GM19351 (cell line): ENCODE data around the gene GAS2.

Source experiments
- ATAC-seq: cut with Tn5 transposase; IDR thresholded peaks from one replicate; pipeline ENCODE4 v1.9.1; 2021; ENCODE audit warnings: mild to moderate bottlenecking, moderate library complexity; ENCODE audit not compliant: unreplicated experiment

Gene GAS2

DNA sequence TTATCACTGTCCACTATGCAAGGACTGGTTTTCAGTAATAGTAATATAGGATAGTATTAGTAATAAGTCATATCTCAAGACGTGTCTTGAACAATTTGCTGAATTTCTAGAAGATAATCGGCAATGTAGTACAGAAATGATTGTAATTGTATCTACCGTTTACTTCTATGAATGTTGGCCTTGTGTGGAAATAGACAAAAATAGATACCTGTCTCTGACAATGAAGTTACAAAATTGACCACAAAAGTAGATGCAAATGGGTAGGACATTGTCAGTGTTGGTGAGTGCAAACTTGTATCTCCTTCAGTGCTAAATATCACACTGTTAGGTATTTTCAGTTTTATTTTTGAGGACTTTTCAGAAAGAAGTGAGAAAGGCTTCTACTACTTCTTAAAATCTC, 120.1 kb downstream of the GAS2 start:
- peak; percentile 91 for ATAC-seq

DNA sequence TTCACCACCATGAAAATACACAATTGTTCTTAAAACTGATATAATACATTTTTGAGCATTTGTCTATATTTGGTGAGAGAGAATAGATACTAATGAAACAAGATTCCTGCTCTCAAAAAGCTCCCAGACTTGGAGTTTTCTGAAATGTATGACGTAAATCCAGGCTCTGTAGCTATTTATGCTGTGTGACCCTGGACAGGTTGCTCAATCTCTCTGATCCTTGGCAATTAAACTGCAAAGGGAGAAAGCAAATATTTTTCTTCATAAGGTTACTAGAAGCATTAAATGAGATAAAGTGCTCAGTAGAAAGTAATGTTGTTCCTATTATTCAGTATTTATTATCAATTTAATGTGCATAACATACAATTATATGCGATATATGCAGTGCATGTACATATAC, 120.6 kb downstream of the GAS2 start:
- ATAC-seq: no peak

DNA sequence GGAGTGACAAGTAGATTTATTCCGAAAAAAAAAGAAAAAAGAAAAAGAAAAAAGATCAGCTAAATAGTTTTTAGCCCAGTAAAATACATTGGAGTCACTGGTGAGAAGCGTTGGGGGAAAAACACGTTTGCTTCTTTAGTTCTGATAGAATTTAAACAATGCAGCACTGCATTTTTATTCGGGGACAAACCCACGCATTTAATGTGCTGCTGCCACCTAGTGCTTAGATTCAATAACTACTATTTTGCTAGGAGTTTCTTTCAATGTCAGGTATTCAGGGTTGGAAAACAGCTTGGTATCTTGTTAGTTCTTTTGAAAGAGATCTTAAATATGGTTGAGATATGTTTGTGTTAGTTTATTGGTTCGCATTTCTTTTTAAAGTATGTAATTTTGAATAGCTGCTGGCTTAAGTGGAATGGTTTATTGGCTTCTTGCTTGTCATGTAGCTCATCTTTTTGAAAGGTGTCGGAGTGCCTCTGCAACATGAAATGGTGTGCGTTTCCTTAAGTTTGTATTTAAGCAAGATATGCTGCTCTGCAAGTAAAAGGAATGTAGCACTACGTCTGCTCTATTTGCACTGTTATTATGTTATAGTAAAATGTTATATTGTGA, 121.2 kb downstream of the GAS2 start:
- ATAC-seq: peak; percentile 33

DNA sequence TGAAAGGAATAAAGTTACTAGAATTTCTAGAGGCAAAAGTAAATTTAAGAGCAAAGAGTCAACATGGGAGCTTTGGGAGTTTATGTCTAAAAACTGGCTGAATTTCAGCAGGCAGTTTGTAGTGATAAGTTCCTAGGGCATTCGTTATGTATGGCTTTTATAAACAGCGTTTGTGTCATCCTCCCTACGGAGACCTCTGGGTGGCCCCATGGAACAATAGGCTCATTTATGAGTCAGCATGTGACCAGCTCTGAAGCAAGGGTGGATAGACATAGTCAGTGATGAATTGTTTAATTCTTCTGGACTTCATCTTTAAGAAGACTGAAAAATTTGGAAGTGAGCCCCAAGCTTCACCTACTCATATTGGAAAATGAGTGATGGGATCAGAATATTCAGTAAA, 126.1 kb downstream of the GAS2 start:
- peak; percentile 75 for ATAC-seq

DNA sequence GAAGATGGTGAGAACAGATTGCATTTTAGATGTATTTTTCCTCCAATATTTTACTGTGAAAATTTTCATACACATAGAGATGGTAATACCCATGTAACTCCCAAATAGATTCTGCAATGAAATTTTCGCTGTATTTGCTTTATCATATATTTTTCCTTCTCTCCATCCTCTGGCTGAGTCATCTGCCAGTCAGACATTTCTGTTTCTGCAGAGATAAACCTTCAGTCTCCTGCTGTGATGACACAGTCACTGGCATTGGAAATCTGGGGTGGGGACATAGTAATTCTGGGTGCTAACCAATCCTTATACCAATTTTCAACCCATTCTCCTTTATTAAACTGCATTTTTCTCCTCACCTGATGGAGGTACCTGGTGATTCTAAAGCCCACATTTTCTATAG, 129.5 kb downstream of the GAS2 start:
- ATAC-seq: no peak

DNA sequence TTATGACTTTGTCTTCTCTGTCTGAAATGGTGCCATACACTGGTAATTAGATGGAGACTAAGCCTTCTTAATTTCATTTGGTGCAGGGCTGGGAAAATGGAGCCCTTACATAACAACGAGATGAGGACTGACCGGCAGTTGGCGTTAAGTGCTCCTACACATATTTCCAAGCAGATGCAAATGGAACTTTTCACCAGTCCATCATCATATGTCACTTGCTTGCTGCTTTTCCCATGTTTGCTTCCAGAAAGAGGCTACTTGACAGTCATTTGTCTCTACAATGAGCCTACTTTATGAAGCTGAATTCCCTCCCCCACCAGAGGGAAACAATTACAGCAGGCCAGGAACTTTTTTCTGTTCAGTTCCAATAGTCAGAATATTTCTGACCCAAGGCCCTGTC, 130.6 kb downstream of the GAS2 start:
- no peak for ATAC-seq

DNA sequence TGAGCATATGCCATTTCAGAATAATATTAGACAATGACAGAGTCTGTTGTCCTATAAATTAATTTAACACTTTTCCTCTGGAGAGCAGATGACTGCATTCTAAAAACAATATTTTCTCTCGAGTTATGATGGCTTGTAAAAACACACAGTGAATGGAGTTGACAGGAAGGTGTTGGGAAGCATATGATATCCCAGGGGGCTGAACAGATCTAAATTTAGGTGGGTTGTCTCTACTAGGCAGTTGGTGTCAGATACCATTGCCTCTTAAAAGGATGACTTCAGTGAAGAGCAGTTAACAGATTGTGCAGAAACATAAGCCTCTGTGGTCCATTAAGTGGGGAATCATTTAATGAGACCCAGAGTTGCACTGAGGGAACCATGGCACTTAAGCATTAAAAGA, 132.5 kb downstream of the GAS2 start:
- ATAC-seq: no peak

DNA sequence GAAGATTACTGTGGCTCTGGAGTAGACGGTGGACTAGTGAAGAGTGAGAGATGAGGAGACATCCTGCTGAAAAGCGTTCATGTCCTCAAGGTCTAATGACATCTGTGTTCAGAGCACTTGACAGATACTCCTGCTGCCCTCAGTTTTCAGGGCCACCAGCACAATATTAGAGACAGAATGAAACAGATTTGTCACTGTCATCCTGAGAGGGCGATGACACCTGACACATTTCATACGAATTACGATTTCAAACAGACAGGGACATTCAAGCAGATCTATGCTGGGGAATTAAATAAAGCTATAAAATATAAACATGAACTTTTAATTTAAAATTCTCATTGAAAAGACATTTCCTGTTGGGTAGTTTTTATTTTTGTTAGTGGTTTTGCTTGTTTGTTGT, 134.1 kb downstream of the GAS2 start:
- ATAC-seq: no peak

DNA sequence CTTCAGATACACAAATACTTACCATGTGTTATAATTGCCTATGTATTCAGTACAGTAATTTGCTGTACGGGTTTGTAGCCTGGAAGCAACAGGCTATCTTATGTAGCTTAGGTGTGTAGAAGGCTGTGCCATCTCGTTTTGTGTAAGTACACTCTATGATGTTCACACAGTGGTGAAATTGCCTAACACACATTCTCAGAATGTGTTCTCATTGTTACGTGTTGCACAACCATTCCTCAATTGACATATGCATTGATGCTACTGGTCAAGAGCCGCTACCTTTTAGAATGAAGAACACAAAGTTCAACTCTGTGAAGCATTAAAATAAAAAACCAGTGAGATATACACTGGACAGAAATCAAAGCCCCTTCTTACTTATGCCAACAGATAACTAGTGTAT, 136.4 kb downstream of the GAS2 start:
- ATAC-seq: no peak

DNA sequence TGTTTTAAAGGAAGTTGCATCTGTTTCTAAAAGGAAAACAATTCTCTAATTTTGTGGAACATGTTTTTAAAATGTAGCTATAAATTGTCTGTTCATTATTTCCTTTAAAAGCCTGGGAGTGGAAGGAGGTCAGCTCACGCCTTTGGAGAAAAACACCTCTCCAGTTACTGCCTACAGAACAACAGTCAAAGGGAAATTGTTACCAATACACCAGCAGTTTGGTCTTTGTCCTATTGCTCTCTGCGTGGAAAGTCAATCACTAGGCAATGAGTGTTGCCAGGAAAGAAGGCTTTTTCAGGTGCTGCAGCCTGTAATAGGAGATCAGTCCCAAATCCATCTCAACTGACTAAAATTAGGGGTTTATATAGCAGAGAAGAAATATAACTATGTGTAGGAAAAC, 141.0 kb downstream of the GAS2 start:
- ATAC-seq: no peak

DNA sequence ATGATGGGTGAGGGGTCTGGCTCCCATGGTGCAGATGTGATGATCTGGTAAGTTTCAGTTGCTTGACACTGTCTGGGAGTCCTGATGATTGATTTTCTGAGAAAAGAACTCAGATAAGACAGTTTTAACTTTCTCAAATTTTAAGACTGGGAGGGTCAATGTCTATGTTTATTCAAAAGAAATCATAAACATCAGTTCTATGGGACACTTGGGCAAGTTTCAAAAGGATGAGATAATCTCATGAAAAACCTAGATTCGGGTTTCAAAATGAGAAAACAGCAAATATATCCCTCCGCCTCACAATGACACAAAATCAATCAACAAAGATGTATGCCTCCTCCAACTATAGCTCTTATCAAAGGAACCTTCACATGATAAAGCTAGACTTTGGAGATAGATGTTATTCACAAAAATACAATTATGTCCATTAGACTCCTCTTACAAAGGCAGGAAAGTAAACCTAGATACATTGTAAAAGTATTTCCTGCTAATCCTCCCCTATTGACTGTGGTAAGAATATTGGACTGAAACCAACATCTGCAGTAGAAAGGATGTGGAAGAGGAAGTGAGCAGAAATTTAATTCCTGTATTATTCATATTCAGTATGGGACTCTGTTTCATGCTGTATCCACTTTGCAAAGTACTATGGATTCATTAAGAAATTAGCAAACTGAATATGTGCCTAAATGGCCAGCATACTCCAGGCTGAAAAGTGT, 141.6 kb downstream of the GAS2 start:
- peak; percentile 95 for ATAC-seq

DNA sequence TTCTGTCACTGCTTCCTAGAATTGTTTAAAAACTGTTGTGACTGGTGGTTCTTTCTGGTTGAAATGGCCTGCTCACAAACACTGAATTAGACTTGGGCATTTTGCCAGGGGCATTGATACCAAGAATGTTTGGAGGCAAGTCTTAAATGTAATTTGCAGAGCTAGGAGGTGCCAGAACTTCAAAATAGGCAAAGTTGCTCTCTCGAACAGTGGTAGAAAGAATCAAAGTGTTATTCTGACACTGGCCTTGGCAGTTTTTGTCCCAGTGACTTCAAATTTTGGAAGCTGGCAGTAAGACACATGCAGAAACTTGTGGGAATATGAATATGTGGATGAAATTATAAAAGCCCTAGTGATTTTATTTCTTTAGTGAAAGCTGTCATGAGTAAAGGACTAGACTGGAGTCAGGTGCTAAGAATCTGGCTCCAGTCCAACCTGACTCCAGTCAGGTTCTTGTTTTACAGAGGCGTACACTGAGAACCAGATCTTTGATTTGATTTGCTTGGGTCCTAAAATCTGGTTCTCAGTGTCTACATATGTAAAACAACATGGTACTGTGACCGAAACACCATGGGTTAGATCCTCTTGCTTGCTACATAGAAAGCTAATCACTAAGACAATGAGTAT, 142.3 kb downstream of the GAS2 start:
- peak; percentile 27 for ATAC-seq

DNA sequence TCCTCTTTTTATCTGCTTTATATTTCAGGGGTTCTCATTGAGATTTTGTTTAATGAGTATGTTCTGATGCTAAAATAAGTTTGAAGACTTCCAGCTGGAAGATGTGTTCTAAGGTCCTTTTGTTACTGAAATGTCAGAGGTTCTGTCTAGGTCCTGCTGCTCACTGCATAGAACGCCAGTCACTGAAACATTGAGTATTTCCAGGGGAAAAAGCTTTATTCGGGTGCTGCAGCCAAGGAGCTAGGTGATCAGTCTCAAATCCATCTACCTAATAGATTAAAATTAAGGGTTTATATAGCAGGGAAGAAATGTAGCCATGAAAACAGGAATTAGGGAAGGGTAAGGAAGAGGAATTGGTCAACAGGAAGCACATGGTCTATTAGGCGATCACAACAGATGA, 143.5 kb downstream of the GAS2 start:
- no peak for ATAC-seq

DNA sequence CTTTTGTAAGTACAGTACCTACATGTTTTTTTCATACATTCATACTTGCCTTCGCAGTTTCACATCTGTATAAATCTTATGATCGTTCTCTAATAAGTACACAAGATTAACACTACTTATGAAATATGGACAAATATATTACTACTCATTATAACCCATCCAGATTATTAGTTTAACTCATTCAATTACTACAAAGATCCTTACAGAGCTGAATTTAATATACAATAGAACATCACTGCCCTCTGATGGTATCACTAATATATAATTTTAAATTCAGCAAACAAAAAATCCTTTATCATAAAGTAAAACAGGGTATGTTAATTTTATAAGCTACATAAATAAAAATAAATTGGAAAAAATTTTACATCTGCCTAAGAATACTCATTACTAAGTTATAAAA, 155.8 kb downstream of the GAS2 start:
- no peak for ATAC-seq

DNA sequence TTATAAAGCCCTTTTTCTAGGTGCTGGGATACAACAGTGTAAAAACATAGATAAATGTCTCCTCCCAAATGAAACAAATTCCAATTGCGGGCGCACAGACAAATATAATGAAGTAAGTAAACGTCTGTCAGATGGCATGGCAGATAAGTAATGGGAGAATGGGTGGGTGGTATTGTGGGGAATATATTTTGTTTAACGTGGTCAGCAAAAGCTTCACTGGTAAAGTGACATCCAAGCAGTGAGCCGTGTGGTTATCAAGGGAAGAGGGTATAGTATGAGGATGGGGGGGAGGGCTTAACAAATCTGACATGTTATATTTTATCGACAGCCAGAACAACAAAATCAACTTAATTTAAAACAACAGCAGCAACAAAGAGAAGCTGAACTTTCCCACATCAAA, 162.0 kb downstream of the GAS2 start:
- no peak for ATAC-seq

DNA sequence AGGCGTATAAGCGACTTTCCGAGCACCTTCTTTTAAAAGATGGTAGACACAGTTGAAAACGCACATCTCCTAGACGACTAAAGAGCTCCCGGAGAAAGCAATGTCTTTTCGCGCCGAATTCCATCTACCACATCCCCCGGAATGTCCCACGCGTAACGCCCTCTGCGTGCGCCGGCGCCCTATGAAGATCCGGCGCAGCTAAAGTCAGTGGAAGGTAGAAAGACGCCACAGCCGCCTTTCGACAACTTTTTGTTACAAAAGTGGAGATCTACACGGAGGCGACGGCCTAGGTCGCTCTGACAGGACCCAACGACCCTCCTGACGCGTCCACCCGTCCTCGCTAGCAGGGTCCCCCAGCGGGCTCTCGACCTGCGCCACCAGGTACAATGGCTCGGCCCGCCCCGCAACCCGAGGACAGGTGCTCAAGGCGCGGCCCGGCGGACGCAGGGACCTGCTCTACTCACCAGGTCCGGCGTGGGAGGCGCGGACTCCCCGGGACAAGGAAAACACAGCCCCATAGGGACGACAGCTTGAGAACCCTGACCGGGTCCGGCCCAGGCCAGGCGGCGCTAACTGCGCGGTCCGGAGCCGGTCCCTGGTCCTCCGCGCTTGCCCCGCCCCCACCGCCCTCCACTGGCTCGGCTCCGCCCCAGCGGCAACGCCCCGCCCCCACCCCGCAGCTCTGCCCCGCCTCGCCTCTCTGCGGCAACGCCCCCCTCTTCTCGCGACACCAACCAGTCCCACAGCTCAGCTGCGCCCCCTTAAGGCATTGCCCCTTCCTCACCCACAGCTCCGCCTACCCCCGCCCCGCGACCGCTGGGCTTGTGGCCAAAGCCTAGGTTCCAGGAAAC, 163.0 kb downstream of the GAS2 start, which contains the start of gene SVIP:
SVIP (minus strand) TSS at position 571 of the 851 bp plus-strand sequence; CDS start at position 518, 53 bp downstream.
- ATAC-seq: peak; percentile 86

DNA sequence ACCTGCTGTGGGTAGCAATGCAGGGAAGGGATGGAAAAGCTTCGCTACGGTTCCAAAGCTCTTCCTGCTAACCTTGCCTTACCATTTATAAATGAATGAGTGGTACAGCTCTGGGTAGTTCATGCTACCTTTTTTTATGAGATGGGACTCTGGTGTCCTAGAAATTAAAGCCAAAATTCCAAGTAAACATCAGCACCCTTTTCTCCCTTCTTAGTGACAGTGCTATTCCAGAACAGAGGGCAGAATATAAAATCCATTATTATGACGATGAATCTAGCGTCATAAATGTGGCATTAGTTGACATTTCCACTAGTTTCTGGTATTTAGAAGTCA, 163.6 kb downstream of the GAS2 start:
- no peak for ATAC-seq

DNA sequence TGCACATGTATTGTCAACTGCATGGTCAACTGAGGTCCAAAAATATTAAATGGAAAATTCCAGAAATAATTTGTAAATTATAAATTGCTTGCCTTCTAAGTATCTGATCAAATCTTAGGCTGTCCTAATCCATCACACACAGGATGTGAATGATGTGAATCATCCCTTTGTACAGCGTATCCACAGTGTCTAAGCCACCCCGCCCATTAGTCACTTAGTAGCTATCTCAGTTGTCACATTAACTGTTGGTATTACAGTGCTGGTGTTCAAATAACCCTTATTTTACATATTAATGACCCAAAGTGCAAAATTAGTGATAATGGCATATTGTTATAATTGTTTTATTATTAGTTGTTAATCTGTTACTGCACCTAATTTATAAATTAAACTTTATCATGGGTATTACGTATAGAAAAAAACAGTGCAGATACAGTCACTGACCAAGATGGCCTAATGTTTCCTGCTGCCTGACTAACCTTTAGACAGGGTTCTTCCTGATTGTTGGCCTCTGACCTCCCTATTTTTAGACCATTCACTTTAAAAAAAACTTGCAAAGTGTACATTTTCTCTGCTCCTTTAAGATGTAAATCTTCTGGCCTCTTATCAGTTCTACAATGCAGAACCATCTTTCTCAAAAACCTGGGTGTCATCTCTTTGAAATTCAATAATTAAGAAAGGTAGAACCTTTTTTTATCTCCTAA, 166.1 kb downstream of the GAS2 start:
- ATAC-seq: no peak

DNA sequence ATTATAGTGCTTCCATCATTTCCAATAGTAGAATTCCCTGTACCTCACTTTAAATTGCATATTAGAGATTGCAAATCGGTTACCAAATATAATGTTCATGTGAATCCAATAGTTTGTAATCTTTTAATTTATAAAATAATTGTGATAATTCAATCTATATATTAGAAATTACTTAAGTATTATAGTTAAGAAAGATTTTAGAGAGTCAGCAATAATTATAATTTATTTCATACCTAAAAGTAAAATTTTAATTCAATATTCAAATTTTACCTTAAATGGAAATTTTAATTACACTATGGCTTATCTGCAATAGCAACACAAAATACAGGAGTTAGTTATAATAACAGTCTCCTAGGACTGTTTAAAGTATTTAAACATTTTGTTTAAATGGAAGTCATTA, 180.3 kb downstream of the GAS2 start:
- no peak for ATAC-seq

DNA sequence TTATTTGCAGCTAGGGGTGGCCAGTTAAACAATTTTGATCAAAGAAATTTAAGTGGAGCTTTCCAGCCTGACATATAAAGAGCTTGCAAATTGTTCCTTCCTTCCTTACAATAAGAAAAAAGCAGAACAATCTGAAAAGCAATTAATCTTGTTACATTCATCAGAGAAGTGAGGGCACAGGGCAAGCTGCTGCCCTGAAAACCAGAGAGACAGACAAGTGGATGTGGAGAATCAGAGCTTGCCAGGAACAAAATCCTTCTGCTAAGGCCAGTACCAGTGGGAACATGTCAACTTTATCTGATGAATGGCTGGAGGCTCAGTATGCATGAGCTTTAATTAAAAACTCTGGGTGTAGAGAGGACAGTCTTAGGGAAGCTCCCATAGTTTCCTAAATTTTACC, 185.1 kb downstream of the GAS2 start:
- ATAC-seq: no peak

DNA sequence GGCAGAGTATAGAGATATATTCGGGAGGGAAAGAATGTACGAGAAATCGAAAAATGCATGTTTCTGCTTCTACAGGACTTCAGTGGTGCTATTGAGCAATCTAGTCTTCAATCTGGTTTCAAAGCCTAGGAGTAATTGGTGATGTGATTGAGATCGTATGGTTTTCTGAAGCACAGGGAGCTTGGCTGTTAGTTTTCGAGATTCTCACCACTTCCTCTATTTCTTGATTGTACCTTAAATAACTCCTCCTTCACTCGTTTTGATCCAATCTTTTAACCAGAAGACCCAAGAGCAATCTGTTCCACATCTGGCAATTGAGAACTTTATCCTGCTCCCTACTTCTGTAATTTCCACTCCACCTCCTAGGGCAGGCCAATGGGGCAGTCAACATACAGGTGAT, 193.3 kb downstream of the GAS2 start:
- ATAC-seq: no peak
